Activated CD8-positive, alpha-beta memory T cell treated with anti-CD3 and anti-CD28 coated beads, Interleukin-2, amount 50 U/mL, for 4 hours (primary cell): ENCODE measurements around the gene LRRC71.

ENCODE experiments used
- DNase-seq: peaks from one replicate; pipeline ENCODE4 v3.0.0-alpha.2; 2020

LRRC71 gene

DNA sequence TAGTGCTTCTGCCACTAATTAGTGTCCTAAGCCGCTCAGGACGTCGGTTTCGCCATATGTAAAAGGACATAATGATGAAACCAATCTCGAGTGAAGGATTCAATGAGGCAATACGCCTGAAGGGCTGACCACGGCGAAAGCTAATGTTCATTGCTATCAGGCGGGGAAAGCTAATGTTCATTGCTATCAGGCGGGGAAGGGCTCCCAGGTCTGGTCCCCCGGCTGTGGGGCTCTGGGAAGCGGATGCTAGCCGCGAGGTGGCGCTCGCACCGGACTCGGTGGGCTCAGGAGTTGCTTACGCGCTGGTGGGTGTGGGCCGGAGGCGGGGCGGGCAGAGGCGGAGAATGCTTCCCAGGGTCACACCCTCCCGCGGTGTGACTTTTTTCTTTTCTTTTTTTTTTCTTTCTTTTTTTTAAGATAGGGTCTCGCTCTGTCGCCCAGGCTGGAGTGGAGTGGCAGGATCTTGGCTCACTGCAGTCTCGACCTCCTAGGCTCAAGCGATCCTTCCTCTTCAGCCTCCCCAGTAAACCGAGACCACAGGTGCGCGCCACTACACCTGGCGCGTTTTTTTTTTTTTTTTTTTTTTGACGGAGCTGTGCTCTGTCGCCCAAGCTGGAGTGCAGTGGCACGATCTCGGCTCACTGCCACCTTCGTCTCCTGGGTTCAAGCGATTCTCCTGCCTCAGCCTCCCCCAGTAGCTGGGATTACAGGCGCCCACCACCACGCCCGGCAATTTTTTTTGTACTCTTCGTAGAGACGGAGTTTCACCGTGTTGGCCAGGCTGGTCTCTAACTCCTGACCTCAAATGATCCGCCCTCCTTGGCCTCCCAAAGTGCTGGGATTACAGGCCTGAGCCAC lies 28.0 kb upstream of the LRRC71 start:
- DNase-seq = peak; percentile 89

GRCh38 chr1:156893048-156893953 lies 27.1 kb upstream of the LRRC71 start, which contains the start of gene PEAR1:
PEAR1 (plus strand) TSS chr1:156893718; CDS start chr1:156903927, 10,209 bp downstream.
- no peak for DNase-seq

DNA sequence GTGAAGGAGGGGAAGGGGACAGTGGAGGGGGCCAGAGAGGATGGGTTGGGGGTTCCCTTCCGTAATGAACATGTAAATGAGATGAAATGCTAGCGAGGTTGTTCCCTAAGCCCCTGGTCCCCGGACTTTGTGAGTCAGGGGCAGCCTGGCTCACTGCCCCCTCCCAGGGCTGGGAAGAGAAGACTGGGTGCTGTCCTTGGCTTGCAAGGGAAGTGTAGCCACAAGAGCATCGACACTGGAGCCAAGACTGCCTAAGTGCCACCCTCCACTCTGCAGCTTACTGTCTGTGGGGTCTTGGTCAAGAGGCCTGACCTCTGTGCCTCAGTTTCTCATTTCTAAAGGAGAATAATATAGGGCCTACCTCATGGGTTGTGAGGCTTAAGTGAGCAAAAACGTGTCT lies 26.4 kb upstream of the LRRC71 start:
- DNase-seq = no peak

GRCh38 chr1:156894711-156895454 lies 25.5 kb upstream of the LRRC71 start:
- no peak for DNase-seq

GRCh38 chr1:156895455-156895812 lies 25.0 kb upstream of the LRRC71 start:
- DNase-seq = no peak

- no peak for DNase-seq
Observed at GRCh38 chr1:156895927-156896326, 24.5 kb upstream of the LRRC71 start.

DNA sequence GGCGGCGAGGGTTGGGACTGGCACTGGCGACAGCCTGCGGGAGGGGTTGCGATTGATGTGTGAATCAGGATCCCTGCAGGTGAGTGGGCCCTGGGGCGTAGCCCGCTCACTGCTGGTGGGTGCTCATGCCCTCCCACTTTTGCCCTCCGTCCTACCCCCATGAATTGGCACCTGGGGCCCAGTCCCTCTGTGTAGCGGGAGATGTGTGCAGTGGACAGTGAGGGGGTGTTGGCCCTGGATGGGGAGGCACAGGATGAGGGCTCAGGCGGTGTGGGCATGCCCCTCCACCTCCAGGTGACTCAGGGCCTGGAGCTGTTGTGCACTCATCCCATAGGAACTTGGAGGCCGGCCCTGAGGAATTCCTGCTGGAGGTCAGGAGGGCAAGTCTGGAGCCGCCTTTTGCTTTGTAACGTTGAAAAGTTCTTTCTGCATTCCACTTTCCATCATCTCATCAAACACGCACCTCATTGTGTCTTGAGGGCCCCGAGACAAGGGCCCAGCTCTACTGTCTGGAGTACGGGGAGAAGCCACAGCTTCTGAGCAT lies 23.9 kb upstream of the LRRC71 start:
- no peak for DNase-seq

GRCh38 chr1:156897078-156897825 lies 23.2 kb upstream of the LRRC71 start:
- no peak for DNase-seq

DNA sequence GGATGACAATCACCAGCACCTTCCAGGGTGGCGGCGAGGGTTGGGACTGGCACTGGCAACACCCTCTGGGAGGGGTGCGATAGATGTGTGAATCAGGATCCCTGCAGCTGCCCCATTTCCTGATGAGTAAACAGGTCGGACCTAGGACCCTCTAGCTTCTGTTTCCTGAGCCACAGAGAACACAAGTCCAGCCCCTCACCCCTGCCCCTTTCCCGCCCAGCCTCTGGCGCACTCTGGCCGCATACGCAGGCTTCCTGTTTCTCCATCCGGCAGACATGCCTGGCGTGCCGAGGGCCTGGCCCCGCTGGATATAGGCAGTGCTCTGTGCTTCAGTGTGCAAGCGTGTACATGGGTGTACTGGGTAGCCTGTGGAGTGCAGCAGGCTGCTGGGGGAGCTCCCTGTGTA lies 22.3 kb upstream of the LRRC71 start:
- no peak for DNase-seq

GRCh38 chr1:156898971-156899664 lies 21.3 kb upstream of the LRRC71 start:
- no peak for DNase-seq

DNA sequence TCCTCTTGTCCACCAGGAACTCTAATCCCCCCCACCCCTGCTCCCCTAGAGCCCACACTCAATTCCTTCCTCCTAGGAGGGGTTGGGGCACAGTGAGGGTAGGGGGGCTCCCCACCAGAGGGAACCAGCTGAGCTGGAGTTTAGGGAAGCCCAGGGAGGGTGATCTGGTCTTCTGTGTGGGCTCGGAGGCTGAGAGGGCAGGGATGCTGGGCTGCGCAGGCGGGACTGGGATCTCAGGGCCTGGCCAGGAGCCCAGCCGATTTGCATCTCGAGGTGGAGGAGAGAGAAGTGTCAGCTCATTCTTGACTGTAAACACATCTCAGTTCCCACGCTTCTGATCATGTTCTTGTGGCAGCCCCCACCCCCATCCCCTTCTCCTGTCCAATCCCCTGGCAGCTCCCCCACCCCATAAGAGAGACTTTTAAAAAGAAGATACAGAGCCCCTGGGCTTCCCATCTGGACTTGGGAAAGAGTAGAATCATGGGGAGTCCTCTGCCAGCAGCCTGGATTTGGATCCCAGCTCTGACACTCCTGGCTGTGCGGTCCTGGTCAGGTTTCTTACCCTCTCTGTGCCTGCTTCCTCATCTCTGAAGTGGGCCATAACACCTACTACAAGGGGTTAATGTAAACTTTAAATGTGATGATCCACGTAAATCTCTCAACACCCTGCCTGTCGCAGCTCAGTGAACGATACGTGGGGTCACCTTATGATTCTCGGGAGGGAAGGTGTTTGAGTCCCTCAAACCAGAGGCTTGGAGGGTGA lies 20.3 kb upstream of the LRRC71 start:
- DNase-seq = no peak

DNA sequence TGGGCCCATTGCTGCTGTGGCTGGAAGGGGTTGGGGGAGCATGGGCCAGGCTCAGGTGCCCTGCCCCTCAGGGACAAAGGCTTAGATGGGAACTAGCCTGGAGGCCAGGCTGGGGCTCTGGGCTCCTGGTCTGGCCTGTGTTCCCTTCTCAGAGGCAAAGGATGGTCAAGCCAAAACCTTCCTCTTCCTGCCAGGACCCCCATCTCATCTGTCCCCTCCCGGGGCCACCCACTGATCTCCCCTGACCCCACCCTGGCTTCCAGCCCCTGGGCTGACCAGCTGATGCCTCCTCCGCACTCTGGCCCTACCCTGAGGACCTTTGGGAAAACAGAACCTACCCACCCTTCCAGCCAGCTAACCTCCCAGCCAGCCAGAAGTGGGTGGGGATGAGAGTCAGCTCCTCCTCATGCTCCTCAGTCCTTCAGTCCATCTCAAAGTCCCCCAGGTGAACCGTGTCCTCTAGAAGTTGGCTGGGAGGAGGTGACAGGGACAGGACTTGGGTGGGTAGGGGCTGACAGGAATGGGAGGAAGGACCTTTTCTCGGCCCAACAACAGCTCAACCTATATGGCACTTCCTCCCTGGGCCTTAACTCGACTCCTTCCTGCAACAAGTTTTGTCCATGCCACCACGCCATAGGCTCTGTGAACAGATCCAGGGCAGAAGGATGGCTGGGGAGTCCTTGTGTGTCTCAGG lies 19.4 kb upstream of the LRRC71 start:
- DNase-seq = no peak

GRCh38 chr1:156901590-156901900 lies 18.9 kb upstream of the LRRC71 start:
- DNase-seq = no peak

GRCh38 chr1:156901966-156902915 lies 18.2 kb upstream of the LRRC71 start:
- no peak for DNase-seq

DNA sequence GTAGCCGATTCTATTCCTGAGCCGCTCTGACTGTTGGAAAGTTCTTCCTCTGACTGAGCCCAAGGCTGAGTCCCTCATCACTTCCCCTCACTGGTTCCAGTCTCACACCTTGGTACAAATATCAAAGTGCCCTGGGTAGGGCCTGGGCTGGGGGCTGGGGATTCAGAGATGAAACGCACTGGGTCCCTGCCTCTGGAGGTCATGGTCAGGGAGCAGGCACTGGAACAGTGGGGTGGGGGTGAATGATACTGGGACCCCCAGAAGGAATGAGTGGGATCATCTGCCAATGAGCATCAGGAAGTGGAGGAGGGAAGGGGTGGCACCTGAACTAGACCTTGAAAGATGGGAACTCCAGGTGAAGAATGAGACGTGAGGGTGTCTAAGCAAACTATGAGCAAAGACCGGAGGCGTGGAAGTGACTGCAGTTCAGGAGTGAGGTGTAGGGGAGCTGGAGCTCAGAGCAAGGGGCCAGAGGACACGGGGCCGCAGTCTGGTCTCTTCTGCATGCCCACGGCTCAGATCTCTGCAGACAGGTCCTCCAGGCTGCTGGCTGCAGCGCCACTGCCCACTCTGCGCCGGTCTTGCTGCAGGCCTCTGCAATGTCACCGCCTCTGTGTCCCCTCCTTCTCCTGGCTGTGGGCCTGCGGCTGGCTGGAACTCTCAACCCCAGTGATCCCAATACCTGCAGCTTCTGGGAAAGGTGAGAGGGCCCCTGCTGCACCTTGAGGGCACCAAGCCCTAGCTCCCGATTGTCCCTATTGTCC lies 16.9 kb upstream of the LRRC71 start:
- DNase-seq = no peak

GRCh38 chr1:156904187-156904959 lies 16.1 kb upstream of the LRRC71 start:
- DNase-seq = no peak

DNA sequence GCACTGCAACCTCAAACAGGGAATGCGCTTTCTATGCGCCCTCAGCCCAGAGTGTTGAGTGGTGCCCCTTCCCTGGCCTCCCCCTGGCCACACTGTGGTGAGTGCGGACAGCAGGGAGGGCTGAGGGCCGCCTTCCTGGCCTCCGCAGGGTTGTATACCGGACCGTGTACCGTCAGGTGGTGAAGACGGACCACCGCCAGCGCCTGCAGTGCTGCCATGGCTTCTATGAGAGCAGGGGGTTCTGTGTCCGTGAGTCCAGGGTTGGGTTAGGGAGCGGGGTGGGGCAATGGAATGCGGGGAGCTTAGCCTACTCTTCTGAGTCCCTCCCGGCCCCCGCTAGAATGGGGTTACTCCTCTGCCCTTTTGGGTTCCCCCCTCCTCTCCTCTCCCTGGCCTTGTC lies 15.3 kb upstream of the LRRC71 start:
- DNase-seq = no peak
